NCI-H748 (cell line): Measurements from ENCODE around the gene FNDC3A.
"Not testable (repeated sequence)": the region's sequence is repeated elsewhere in the genome, so short reads cannot be mapped to it uniquely, and the experiment has no call there.

ENCODE experiments used
- DNase-seq: peaks from one replicate; lab custom pipeline; 2025; ENCODE audit not compliant: unreplicated experiment; lab: John Stamatoyannopoulos, UW

FNDC3A gene

GRCh38 chr13:49082653-49083536 lies 107.2 kb downstream of the FNDC3A start:
- no peak for DNase-seq

DNA sequence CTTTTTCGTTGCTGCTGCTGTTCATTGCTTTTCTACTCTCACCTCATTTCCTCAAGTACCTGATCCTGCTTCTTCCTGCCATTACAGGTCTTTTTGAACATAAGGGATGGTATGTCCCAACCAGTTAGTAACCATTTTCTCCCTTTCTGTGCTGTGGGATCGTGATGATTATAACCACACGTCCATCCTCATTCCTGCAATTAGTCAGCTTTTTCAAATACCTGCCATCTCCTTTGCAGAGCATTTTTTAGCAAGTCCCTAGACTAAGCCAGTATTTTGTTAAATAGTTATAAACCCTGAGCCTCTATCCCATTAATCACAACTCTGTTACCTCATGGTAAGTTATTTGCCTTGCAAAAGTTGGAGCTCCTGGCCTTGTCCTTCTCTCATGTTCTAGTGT lies 109.2 kb downstream of the FNDC3A start:
- DNase-seq: no peak

- DNase-seq: no peak
These were observed 111.0 kb downstream of the FNDC3A start for GRCh38 chr13:49086722-49087121.

DNA sequence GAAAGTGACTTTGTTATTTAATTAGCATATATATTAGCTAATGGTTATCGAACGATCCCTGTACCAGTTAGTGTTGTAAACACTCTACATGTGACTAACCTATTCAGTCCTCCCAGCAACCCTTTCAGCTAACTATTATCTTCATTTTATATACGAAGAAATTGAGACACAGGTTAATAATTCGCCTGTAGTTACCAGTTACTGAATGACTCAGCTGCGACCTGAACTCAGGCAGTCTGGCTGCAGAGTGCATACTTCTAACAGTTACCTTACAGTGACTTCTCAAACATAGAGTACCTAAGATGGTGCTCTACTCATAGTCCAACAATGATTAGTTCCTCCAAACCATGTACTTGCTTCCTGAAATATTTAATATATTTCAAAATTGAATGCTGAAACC lies 117.7 kb downstream of the FNDC3A start:
- DNase-seq: no peak

GRCh38 chr13:49097374-49097773 lies 121.7 kb downstream of the FNDC3A start:
- no peak for DNase-seq

DNA sequence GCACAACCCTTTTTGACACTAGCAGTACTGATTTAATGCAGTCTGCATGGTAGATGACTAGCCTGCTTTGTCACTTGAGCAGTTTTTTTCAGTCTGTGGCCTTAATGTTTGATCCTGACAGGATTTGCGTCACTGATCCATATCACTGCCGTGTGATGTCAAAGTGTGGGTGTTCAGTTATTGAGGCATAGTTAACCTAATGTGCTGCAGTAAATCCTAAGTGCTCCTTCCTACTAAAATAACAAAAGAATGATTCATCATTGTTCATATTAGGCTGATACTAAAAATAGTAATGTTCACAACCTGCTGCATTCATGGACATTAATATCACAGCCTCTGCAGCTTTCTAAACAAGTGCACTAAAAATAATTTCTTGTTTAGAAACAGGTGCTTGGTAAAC lies 122.5 kb downstream of the FNDC3A start:
- no peak for DNase-seq

DNA sequence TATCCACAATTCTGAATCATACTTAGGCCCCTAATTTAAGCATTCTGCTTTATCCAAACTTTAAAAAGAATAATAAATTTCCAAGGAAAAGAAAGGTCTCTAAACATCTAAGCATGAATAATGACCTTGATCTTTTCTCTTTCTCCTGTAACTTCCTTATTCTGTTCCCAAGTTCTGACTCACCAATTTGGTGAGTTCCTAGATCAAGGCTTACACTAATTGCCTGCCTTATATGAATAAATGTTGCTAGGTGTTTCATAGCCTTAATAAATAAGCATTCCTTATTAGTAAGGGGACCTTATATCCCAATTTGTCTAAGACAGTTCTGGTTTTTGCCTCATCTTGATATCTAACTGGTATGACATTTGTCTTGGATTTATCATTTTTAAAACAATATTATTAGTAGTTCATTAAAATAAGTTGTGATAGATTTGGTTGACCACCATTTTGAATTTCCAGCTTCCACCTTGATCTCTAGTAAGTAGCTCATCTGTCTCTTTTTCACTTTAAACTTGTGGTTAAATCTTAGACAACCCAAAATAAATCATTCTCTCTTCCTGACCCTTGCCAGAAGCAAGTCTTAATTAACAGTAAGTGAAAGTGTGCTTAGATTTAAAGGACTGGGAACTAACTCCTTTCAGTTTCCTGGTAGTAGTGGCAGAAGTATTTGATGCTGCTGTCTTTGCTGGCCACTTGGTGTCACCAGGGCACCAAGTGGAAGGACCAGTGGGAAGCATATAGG lies 123.2 kb downstream of the FNDC3A start:
- no peak for DNase-seq

- no peak for DNase-seq
These were observed 123.8 kb downstream of the FNDC3A start for GRCh38 chr13:49099513-49099877.

DNA sequence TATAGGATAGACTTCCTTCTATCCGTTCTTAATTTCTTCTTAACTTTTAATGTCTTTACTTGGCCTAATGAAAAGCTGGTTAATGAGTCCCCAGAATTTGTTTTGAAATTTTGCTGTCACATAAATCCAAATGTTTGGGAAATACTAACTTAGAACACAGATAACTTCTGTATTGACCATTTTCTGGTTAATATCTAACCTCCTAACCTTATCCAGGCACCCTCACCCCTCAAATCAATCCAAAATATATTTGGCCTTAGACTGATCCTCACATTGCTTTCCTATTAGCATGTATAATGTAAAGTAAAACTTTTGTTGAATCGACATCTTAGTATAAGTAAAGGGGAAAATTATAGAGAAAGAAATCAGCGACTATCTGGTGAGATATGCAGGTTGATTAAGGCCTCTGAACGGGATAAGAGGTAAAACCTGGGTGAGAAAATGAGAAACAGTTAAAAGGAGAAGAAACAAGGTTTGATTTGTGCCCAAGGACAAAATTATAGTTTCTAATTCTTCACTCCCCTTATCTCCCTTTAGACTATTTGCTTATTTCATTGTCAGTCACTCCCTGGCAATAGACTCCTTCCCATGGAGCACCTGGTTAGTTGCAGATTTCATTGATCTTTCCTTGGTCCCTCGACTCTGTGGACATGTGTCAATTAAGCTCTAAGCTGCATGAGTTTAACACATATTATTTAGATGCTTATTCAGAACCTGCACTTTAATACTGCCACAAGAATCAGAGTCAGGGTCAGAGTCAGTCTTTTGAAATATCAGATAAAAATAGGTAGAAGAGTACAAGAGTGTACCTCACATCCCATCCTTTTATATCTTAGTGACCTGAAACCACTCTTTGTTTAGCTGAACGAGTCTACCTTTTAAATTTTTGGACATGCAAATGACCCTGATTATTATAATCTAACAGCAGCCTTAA lies 125.2 kb downstream of the FNDC3A start:
- no peak for DNase-seq

- no peak for DNase-seq
These were observed 132.5 kb downstream of the FNDC3A start for GRCh38 chr13:49108196-49108595.

GRCh38 chr13:49110122-49110912 lies 134.6 kb downstream of the FNDC3A start:
- peak; percentile 94 for DNase-seq

DNA sequence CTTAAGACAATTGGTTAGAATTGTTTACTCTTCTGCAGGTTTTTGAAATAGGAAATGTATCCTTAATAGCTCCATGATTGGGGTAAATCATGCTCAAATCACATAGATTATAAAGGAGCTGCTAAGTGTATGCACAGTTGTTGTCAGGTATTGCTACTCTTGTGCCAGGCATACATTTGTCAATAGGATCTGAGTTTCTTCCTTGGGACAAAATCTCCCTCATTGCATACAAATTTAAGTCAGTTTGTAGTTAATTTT lies 135.1 kb downstream of the FNDC3A start:
- peak; percentile 38 for DNase-seq

DNA sequence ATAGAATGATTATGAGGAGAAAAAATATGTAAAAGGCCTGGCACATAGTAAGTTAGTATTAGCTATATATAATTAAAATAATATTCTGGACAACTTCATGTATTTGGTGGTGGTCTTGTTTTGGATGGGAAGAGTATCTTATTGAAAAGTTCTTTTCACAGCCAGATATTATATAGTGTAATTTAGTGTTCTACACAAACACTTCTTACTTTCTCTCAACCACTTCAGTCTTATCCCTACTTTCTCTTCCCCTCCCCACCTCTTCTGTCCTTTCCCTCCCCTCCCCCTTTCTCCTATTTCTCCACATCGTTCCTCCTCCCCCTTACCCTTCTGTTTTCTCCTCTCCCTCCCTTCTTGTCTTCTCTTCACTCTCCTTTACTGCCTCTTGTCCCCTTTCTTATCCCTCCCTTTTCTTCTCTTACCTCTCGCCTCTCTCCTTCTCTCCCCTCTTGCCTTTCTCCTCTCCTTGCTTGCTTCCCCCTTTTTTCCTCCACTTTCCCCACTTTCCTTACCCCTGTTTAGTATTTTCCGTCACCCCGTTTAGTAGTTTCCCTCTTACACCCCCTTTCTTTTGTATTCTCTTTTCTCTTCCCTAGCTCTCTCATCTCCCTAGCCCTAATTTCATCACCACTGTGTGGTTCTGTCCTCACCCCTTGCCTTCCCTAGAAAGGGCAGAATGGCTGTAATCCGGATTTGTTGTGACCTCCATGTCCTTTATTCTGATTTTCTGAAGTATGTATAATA lies 137.2 kb downstream of the FNDC3A start:
- no peak for DNase-seq

GRCh38 chr13:49113526-49114286 lies 138.0 kb downstream of the FNDC3A start:
- DNase-seq: no peak

GRCh38 chr13:49116873-49117272 lies 141.2 kb downstream of the FNDC3A start:
- no peak for DNase-seq

DNA sequence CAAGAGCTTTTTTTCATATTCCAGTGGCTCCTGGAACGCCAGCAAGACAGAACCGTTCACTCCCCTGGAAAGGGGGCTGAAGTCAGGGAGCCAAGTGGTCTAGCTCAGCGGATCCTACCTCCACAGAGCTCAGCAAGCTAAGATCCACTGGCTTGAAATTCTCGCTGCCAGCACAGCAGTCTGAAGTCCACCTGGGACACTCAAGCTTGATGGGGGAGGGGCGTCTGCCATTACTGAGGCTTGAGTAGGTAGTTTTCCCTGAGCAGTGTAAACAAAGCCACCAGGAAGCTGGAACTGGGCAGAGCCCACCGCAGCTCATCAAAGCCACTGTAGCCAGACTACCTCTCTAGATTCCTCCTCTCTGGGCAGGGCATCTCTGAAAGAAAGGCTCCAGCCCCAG lies 142.7 kb downstream of the FNDC3A start:
- not testable (repeated sequence) for DNase-seq

GRCh38 chr13:49124693-49125304 lies 149.1 kb downstream of the FNDC3A start:
- no peak for DNase-seq

- no peak for DNase-seq
These were observed 150.3 kb downstream of the FNDC3A start for GRCh38 chr13:49125964-49126524.
